PFSK-1 (cell line): ENCODE results near the gene NUSAP1.

Source experiments
- FOXP2 ChIP-seq: optimal IDR thresholded peaks from 2 replicates; pipeline ENCODE3; 2011; ENCODE audit warnings: borderline replicate concordance, control low read depth, inconsistent platforms; ENCODE audit not compliant: insufficient read depth; ENCODE audit errors: extremely low read length, extremely low read depth
- POLR2AphosphoS5 ChIP-seq: IDR thresholded peaks from 2 replicates; pipeline ENCODE4 v1.6.1; 2012; ENCODE audit warnings: low read depth, mild to moderate bottlenecking, control low read depth, low read length, moderate library complexity
- REST ChIP-seq, 2 experiments: IDR thresholded peaks; 2 replicates each; pipeline versions ENCODE4 v1.6.1 to v1.8.0; 2011 to 2012; ENCODE audit warnings: low read depth in 2 of 2, low read length in 2 of 2, control low read depth in 1 of 2, inconsistent platforms in 1 of 2, mild to moderate bottlenecking in 1 of 2, moderate library complexity in 1 of 2; ENCODE audit not compliant: insufficient read depth in 1 of 2
- SIN3A ChIP-seq: IDR thresholded peaks from 2 replicates; pipeline ENCODE4 v1.6.1; 2012; ENCODE audit warnings: mild to moderate bottlenecking, low read length, moderate library complexity, borderline replicate concordance; ENCODE audit not compliant: insufficient read depth
- TAF1 ChIP-seq: IDR thresholded peaks from 2 replicates; pipeline ENCODE4 v1.6.1; 2012; ENCODE audit warnings: low read length, control low read depth, borderline replicate concordance; ENCODE audit not compliant: insufficient read depth

- TF ChIP-seq POLR2AphosphoS5 (no peak), REST (IDR thresholded peaks at IDR 0.05; ENCODE audit: insufficient read depth in 1 of 2, low read depth in 2 of 2, low read length in 2 of 2) (no peak), FOXP2 (no peak), TAF1 (no peak), SIN3A (no peak)
Measured at GRCh38 chr15:41331281-41331680, 1.4 kb upstream of the NUSAP1 start.
